ENCODE measurements around the gene ZNF717. TPM values are rescaled to one million over a fixed set of nuclear protein-coding genes. Genes with fewer than 3 reads are reported as not detected.
"Not testable (repeated sequence)": the region's sequence is repeated elsewhere in the genome, so short reads cannot be mapped to it uniquely, and the experiment has no call there.

ZNF717 gene
- total RNA-seq: 10 to 100 TPM; 11.8 TPM
- long read RNA-seq, donor 1, partial matches to known transcripts: 1 of 5 reads
- long read RNA-seq, donor 1, other reads (novel, unspliced or antisense): 3 of 5 reads
- long read RNA-seq, donor 2, partial matches to known transcripts: 2 of 9 reads
- long read RNA-seq, donor 2, other reads (novel, unspliced or antisense): 6 of 9 reads

GRCh38 chr3:75785081-75785755, at the start of gene ZNF717:
Gene ZNF717 (minus strand): TSS chr3:75785549. CDS start chr3:75783362, 2,187 bp downstream.
- peak; percentile 99 for DNase-seq (ENCODE audit: low spot score)
- intact Hi-C loops (cut with DNase I): not testable (repeated sequence)

GRCh38 chr3:75831076-75831475, 45.7 kb upstream of the ZNF717 start:
- intact Hi-C loops (cut with DNase I); DNase-seq (ENCODE audit: low spot score): not testable (repeated sequence)

GRCh38 chr3:75818019-75818418, 32.7 kb upstream of the ZNF717 start:
- intact Hi-C loops (cut with DNase I); DNase-seq (ENCODE audit: low spot score): not testable (repeated sequence)

GRCh38 chr3:75816287-75817180, 31.2 kb upstream of the ZNF717 start:
- intact Hi-C loops (cut with DNase I); DNase-seq (ENCODE audit: low spot score): not testable (repeated sequence)

- no peak for DNase-seq (ENCODE audit: low spot score)
- intact Hi-C loops (cut with DNase I): no loop called here
Measured at GRCh38 chr3:75814797-75815196, 29.4 kb upstream of the ZNF717 start.

GRCh38 chr3:75782506-75782905, 2.8 kb downstream of the ZNF717 start:
- intact Hi-C loops (cut with DNase I): no loop called here

GRCh38 chr3:75781079-75781745, 4.1 kb downstream of the ZNF717 start:
- DNase-seq (ENCODE audit: low spot score): no peak
- intact Hi-C loops (cut with DNase I): no loop called here

More at GRCh38 chr3:75782506-75782905, 2.8 kb downstream of the ZNF717 start:
- DNase-seq (ENCODE audit: low spot score): no peak

GRCh38 chr3:75777742-75778141, 7.6 kb downstream of the ZNF717 start:
- intact Hi-C loops (cut with DNase I): loop anchor here in 1 of 2 donors (2.0 kb wide), 1 partner anchor 19 kb away; no protein-coding TSS in a partner anchor
- not testable (repeated sequence) for DNase-seq (ENCODE audit: low spot score)

- DNase-seq (ENCODE audit: low spot score); intact Hi-C loops (cut with DNase I): not testable (repeated sequence)
Measured at GRCh38 chr3:75771631-75772030, 13.7 kb downstream of the ZNF717 start.

- DNase-seq (ENCODE audit: low spot score): no peak
- intact Hi-C loops (cut with DNase I): no loop called here
Measured at GRCh38 chr3:75768303-75769017, 16.9 kb downstream of the ZNF717 start.

- no peak for DNase-seq (ENCODE audit: low spot score)
- intact Hi-C loops (cut with DNase I): no loop called here
Measured at GRCh38 chr3:75737831-75738493, 47.4 kb downstream of the ZNF717 start.

- DNase-seq (ENCODE audit: low spot score): no peak
- intact Hi-C loops (cut with DNase I): no loop called here
Measured at GRCh38 chr3:75727985-75728384, 57.4 kb downstream of the ZNF717 start.

GRCh38 chr3:75692061-75692460, 93.3 kb downstream of the ZNF717 start:
- intact Hi-C loops (cut with DNase I): no loop called here
- no peak for DNase-seq (ENCODE audit: low spot score)

GRCh38 chr3:75687323-75687722, 98.0 kb downstream of the ZNF717 start:
- no peak for DNase-seq (ENCODE audit: low spot score)
- intact Hi-C loops (cut with DNase I): no loop called here
